ENCODE results near the gene PARD3. TPM values are rescaled to one million over a fixed set of nuclear protein-coding genes. Genes with fewer than 3 reads are reported as not detected.

PARD3 gene
- total and polyA plus RNA-seq, 3 donors from 2014 or later: 31.8 to 59.5 (median 49.5) TPM

DNA sequence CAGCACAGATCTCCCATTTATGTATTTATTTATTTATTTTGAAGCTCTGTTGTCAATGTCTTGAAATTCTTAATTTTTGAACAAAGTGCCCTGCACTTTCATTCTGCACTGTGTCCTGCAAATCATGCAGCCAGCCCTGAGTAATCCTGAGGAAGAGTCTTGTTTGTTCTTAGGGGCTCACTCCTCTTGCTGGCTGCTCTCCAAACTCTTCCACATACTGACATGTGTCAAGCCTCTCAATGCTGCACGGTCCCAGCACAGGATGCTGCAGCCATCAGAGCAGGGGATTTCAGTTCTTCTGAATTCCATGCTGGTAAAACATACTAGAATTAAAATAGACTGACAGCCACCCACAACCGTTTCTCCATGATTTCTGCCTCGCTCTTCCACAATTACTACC lies 207.2 kb downstream of the PARD3 start:
- Histone ChIP-seq H3K4me3 (no peak overlapping the region), H3K36me3 (ENCODE audit: low read depth, missing control alignments) (no peaks in the 10 kb centered on the region), H3K27ac (no peak overlapping the region), H3K4me1 (no peaks in the 10 kb centered on the region), H3K27me3 (no peaks in the 10 kb centered on the region), H3K9me3 (no peaks in the 10 kb centered on the region)
- WGBS, 2 donors: 74 to 79% methylated on average over 3 of the region's 3 CpGs
- intact Hi-C loops (cut with DNase I; ENCODE audit: low total_unique reads): no loop called here
- no peak for TF ChIP-seq POLR2A (IDR thresholded peaks at IDR 0.05)
- TF ChIP-seq, protein P1, sequence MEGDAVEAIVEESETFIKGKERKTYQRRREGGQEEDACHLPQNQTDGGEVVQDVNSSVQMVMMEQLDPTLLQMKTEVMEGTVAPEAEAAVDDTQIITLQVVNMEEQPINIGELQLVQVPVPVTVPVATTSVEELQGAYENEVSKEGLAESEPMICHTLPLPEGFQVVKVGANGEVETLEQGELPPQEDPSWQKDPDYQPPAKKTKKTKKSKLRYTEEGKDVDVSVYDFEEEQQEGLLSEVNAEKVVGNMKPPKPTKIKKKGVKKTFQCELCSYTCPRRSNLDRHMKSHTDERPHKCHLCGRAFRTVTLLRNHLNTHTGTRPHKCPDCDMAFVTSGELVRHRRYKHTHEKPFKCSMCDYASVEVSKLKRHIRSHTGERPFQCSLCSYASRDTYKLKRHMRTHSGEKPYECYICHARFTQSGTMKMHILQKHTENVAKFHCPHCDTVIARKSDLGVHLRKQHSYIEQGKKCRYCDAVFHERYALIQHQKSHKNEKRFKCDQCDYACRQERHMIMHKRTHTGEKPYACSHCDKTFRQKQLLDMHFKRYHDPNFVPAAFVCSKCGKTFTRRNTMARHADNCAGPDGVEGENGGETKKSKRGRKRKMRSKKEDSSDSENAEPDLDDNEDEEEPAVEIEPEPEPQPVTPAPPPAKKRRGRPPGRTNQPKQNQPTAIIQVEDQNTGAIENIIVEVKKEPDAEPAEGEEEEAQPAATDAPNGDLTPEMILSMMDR (IDR thresholded peaks at IDR 0.05): no peak
- no peak for DNase-seq

- Histone ChIP-seq H3K36me3 (ENCODE audit: low read depth, missing control alignments) (no peaks in the 10 kb centered on the region), H3K27ac (no peak overlapping the region), H3K4me3 (no peak overlapping the region), H3K9me3 (no peaks in the 10 kb centered on the region), H3K4me1 (no peaks in the 10 kb centered on the region), H3K27me3 (no peaks in the 10 kb centered on the region)
- no peak for DNase-seq
- intact Hi-C loops (cut with DNase I; ENCODE audit: low total_unique reads): no loop called here
- 81 to 82% methylated on average over 4 of the region's 4 CpGs for WGBS, 2 donors
- TF ChIP-seq, protein P1 (IDR thresholded peaks at IDR 0.05): no peak
- TF ChIP-seq POLR2A (IDR thresholded peaks at IDR 0.05): no peak
Measured at GRCh38 chr10:34606890-34607289, 208.2 kb downstream of the PARD3 start.

DNA sequence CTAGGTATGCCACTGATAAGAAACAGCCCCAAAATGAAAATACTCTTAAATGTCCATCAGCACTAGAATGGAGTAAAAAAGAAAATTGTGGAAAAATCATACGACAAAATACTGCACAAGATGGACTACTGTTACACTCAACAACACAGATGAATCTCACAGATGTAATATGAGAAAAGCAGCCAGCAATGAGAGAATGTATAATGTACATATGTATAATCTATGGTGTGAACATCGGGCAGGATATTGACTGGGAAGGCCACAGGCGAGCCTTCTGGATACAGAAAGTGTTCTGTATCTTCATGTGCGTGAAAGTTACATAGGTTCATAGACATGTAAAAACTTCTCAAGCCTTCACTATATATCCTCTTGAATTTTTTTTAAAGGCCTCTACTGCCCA lies 212.6 kb downstream of the PARD3 start:
- H3K36me3 ChIP-seq (ENCODE audit: low read depth, missing control alignments): no peaks in the 10 kb centered on the region
- H3K27ac ChIP-seq: no peak overlapping the region
- H3K9me3 ChIP-seq: no peaks in the 10 kb centered on the region
- H3K27me3 ChIP-seq: no peaks in the 10 kb centered on the region
- 96 to 97% methylated on average over 4 of the region's 4 CpGs for WGBS, 2 donors
- no peak overlapping the region for H3K4me3 ChIP-seq
- DNase-seq: no peak
- intact Hi-C loops (cut with DNase I; ENCODE audit: low total_unique reads): no loop called here
- TF ChIP-seq POLR2A (IDR thresholded peaks at IDR 0.05): no peak
- TF ChIP-seq, protein P1 (IDR thresholded peaks at IDR 0.05): no peak
- H3K4me1 ChIP-seq: no peaks in the 10 kb centered on the region

GRCh38 chr10:34601691-34602090 lies 213.4 kb downstream of the PARD3 start:
- Histone ChIP-seq H3K27ac (no peak overlapping the region), H3K4me1 (no peaks in the 10 kb centered on the region), H3K4me3 (no peak overlapping the region), H3K27me3 (no peaks in the 10 kb centered on the region), H3K9me3 (no peaks in the 10 kb centered on the region), H3K36me3 (ENCODE audit: low read depth, missing control alignments) (no peaks in the 10 kb centered on the region)
- TF ChIP-seq POLR2A (IDR thresholded peaks at IDR 0.05): no peak
- TF ChIP-seq, protein P1 (IDR thresholded peaks at IDR 0.05): no peak
- WGBS, 2 donors: 92% methylated on average over 4 of the region's 4 CpGs
- no peak for DNase-seq
- intact Hi-C loops (cut with DNase I; ENCODE audit: low total_unique reads): no loop called here

GRCh38 chr10:34599026-34599795 lies 215.9 kb downstream of the PARD3 start:
- Histone ChIP-seq H3K4me1 (no peaks in the 10 kb centered on the region), H3K36me3 (ENCODE audit: low read depth, missing control alignments) (no peaks in the 10 kb centered on the region), H3K27ac (no peak overlapping the region), H3K4me3 (no peak overlapping the region), H3K9me3 (no peaks in the 10 kb centered on the region), H3K27me3 (no peaks in the 10 kb centered on the region)
- 82 to 83% methylated on average over 12 of the region's 12 CpGs for WGBS, 2 donors
- TF ChIP-seq, protein P1 (IDR thresholded peaks at IDR 0.05): no peak
- TF ChIP-seq POLR2A (IDR thresholded peaks at IDR 0.05): no peak
- no peak for DNase-seq
- intact Hi-C loops (cut with DNase I; ENCODE audit: low total_unique reads): no loop called here
